LNCAP (cell line): Measurements from ENCODE around the gene DSCAML1.

ENCODE experiments used
- TF ChIP-seq, protein P1 (sequence below): fragments of 450-650 bp; IDR thresholded peaks from 2 replicates; pipeline ENCODE4 v1.5.1; 2017; ENCODE audit warnings: mild to moderate bottlenecking

DSCAML1 gene

DNA sequence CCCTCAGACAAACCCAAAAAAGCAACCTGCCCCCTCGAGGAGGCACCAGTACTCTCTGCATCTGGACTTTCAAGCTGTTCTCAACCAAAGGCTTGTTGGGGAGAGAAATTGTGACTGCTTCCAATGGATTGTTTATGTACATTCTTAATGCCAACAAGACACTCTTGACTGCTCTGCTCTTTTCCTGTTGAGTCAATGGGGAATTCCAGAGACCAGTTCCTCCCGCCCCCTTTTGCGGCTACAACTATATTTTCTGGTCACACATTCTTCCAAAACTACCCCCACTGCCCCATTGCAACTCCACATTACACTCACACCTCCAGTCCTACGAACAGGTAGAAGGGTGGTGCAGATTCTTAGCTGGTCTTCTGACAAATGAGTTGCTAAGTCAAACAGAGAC is 187.0 kb downstream of the DSCAML1 start:
- TF ChIP-seq, protein P1, sequence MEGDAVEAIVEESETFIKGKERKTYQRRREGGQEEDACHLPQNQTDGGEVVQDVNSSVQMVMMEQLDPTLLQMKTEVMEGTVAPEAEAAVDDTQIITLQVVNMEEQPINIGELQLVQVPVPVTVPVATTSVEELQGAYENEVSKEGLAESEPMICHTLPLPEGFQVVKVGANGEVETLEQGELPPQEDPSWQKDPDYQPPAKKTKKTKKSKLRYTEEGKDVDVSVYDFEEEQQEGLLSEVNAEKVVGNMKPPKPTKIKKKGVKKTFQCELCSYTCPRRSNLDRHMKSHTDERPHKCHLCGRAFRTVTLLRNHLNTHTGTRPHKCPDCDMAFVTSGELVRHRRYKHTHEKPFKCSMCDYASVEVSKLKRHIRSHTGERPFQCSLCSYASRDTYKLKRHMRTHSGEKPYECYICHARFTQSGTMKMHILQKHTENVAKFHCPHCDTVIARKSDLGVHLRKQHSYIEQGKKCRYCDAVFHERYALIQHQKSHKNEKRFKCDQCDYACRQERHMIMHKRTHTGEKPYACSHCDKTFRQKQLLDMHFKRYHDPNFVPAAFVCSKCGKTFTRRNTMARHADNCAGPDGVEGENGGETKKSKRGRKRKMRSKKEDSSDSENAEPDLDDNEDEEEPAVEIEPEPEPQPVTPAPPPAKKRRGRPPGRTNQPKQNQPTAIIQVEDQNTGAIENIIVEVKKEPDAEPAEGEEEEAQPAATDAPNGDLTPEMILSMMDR, result no peak

DNA sequence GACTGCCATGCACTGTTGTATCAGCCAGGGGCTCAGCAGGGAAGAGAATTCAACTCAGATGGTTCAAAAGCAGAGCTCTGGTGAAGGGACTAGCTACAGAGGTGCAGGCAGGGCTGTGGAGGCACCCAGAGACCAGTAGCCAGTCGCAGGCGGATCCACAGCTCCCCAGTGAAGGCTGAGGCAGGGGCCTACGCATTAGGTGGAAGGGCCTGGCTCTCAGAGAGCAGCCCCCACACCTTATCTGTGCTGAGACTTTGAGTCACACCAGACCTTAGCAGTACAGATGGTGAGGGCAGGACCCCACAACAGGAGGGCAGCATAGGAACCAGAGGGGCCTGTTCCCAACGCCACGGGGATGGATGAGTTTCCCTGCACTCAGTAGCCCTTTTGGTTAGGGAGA is 189.6 kb downstream of the DSCAML1 start:
- TF ChIP-seq, protein P1, result no peak

DNA sequence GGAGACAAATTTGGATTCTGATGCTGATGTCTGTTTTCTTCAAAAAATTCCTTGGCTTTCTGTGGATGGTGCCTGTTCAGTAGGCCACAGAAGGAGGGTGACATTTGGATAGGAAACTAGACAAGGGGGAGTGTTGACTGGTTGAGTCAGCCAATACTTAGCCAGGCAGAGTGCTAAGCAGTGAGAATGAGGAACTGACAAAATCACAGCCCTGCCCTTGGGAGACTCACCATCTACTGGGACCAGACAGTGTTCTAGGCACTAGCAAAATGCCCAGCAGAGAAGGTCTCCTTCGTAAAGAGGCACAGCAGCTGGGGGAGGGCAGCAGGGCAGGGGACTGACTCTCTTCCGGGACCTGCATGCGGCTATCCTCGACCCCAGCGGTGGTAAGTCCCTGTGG is 190.2 kb downstream of the DSCAML1 start:
- TF ChIP-seq, protein P1, result no peak

DNA sequence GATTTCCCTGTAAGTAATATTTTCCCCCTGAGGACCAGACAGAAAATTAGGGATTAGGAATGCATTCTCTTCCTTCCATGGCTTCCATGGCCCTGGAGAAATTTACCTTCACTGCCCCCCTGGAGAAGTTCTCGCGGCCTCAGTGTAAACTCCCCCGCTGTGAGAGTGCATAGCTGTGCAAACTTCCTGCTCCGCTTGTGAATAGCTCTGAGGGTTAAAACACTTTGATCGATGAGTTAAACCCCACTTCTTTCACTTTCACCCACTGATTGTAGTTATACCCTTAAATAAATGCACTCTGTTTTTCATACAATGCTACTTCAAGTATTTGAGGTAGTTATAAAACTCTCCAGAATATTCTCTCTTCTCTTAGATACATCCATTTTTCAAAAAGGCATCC is 190.8 kb downstream of the DSCAML1 start:
- TF ChIP-seq, protein P1, result no peak

DNA sequence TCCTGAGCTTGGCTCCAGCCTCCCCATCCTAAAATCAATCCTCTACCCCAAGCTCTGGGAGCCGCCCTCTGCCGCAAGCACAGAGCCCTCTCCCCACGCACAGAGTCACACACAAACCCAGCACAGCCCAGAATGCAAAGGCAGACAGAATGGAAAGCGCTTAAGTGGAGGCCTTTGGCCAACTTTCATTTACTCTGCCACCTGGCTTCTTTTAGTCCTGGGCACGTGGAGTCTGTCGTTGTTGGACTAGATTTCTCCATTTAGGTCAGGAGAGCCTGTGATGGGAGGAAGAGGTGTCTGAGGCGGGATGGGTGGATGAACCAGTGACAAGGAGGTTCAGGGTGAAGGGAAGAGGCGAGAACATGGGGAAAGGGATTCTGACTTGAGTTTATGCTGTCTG is 191.7 kb downstream of the DSCAML1 start:
- TF ChIP-seq, protein P1, result no peak

DNA sequence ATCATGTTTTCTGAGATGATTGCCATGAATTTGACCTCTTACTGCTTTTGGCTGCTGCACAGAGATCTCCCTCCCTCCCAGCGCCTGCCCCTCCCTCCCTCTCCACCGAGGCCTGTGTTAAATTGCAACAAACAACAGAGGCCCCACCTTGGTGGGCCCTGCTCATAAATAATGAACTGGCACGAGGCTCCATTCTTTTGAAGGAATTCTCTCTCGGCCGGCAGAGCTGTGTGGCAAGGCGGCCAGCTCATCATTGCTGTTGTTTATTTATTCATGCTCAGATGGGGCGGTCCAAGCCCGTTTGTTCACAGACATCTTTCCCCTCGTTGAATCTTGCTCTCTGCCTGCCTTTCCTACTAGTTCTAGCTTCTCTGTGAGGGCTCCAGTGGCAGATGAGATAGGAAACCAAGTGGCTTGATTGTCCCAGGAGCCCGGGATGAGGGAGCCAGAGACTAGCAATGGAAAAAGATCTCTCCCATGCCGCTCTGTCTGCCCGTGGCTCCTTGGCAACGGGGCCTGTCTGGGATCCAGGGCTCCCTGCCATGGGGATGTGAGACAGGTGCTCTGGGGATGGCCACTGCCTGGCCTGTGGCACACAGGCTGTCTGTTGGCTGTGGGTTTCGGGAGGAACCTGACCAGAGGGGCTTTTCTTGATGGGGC is 192.6 kb downstream of the DSCAML1 start:
- TF ChIP-seq, protein P1, result no peak

DNA sequence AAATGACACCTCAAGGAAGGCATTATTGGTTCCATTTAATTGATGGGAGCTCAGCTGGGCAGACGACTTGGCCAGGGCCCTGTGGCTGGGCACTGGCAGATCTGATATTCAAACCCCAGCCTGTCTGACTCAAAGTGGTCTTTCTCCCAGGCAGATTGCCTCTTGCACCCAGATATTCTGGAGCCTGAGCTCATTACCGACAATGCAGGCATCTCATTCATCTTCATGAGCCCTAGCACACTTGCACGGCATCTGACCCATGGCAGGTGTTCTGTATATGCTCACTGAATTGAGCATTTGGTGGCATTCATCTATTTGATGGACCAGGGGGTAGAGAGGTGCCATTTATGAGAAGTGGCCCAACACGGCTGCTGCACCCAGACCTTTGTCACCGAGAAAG is 193.1 kb downstream of the DSCAML1 start:
- TF ChIP-seq, protein P1, result no peak
